ENCODE results near the gene COL1A2. TPM values are rescaled to one million over a fixed set of nuclear protein-coding genes. Genes with fewer than 3 reads are reported as not detected.

Gene COL1A2
- total RNA-seq, 1 experiment from 2014 or later: 42.1 TPM

DNA sequence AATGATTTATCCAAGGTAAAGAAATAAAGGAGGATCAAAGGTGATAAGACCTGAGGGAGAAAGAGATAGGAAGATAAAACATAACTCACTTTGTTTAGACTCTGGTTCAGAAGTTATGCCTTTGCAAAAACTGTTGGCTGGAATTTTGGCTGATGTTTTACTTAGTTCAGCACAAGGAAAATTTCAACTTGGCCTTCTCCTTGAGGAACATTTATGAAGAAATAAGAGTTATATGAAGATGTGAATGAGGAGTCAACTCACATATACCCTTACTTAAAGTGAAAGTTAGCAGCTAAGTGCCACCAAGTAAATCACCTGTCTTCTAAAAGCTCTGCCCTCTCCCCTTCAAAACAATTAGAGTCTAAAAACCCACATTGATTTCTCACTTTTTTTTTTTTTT lies 39.7 kb upstream of the COL1A2 start:
- H4K5ac ChIP-seq (ENCODE audit: insufficient read length, low read depth, low read length): no peak overlapping the region
- H2BK120ac ChIP-seq (ENCODE audit: low read depth, low read length, poor library complexity, severe bottlenecking): no peak overlapping the region
- H3K4ac ChIP-seq (ENCODE audit: low read depth, low read length): no peak overlapping the region
- H3K27me3 ChIP-seq (ENCODE audit: insufficient read depth, low read length): no peaks in the 10 kb centered on the region
- no peak overlapping the region for H3K23ac ChIP-seq (ENCODE audit: insufficient read length, low read depth, low read length)
- H2BK15ac ChIP-seq (ENCODE audit: low read depth, low read length): no peak overlapping the region
- H3K9ac ChIP-seq (ENCODE audit: extremely low read depth, insufficient read length, low read length): no peak overlapping the region
- no peak overlapping the region for H2BK5ac ChIP-seq (ENCODE audit: insufficient read length, low read length)
- Mint-ChIP-seq H3K4me1 (peaks cover 3 to 5% of the 10 kb centered on the region in 2 experiments; a peak in 3 of 4 replicates), H3K36me3 (ENCODE audit: insufficient read depth in 1 of 3, low read depth in 3 of 3) (no peaks in the 10 kb centered on the region; a peak in 1 of 7 replicates), H3K4me3 (no peak overlapping the region), H3K9me3 (peaks cover 3 to 4% of the 10 kb centered on the region in 2 experiments; a peak in 1 of 5 replicates), H3K27me3 (ENCODE audit: low read depth) (no peaks in the 10 kb centered on the region), H3K27ac (no peak overlapping the region)
- no peak overlapping the region for H2BK20ac ChIP-seq (ENCODE audit: low read depth, low read length, poor library complexity, severe bottlenecking)
- H3T11ph ChIP-seq (ENCODE audit: low read length): no peak overlapping the region
- DNase-seq: no peak
- no peak overlapping the region for H4K91ac ChIP-seq (ENCODE audit: insufficient read length, low read depth, low read length)
- no peak overlapping the region for H2AFZ ChIP-seq (ENCODE audit: low read length)
- no peaks in the 10 kb centered on the region for H3K9me3 ChIP-seq (ENCODE audit: control insufficient read depth, low read depth, low read length)
- no peaks in the 10 kb centered on the region for H3K4me1 ChIP-seq (ENCODE audit: insufficient read depth, low read length)
- H4K20me1 ChIP-seq (ENCODE audit: control insufficient read depth, insufficient read depth, insufficient read length): no peaks in the 10 kb centered on the region
- no peaks in the 10 kb centered on the region for H3K79me2 ChIP-seq (ENCODE audit: insufficient read depth, low read length)
- H4K8ac ChIP-seq (replicated peaks; ENCODE audit: insufficient read length, low read depth, low read length): no peak overlapping the region
- TF ChIP-seq, protein P1, sequence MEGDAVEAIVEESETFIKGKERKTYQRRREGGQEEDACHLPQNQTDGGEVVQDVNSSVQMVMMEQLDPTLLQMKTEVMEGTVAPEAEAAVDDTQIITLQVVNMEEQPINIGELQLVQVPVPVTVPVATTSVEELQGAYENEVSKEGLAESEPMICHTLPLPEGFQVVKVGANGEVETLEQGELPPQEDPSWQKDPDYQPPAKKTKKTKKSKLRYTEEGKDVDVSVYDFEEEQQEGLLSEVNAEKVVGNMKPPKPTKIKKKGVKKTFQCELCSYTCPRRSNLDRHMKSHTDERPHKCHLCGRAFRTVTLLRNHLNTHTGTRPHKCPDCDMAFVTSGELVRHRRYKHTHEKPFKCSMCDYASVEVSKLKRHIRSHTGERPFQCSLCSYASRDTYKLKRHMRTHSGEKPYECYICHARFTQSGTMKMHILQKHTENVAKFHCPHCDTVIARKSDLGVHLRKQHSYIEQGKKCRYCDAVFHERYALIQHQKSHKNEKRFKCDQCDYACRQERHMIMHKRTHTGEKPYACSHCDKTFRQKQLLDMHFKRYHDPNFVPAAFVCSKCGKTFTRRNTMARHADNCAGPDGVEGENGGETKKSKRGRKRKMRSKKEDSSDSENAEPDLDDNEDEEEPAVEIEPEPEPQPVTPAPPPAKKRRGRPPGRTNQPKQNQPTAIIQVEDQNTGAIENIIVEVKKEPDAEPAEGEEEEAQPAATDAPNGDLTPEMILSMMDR (conservative IDR thresholded peaks at IDR 0.05): no peak
- H3K4me2 ChIP-seq (ENCODE audit: insufficient read depth, insufficient read length, low read length): no peak overlapping the region
- H3K18ac ChIP-seq (ENCODE audit: insufficient read length, low read depth, low read length): no peak overlapping the region
- no peak overlapping the region for H2AK5ac ChIP-seq (ENCODE audit: insufficient read length, low read length)
- no peak overlapping the region for H3K14ac ChIP-seq (ENCODE audit: insufficient read depth, low read length)
- no peak overlapping the region for H2BK12ac ChIP-seq (ENCODE audit: insufficient read length, low read depth, low read length)
- H3K23me2 ChIP-seq (ENCODE audit: insufficient read length, low read depth, low read length, poor library complexity, severe bottlenecking): no peaks in the 10 kb centered on the region
- no peak overlapping the region for H3K27ac ChIP-seq (ENCODE audit: insufficient read length, low read depth, low read length)
- no peaks in the 10 kb centered on the region for H3K79me1 ChIP-seq (ENCODE audit: insufficient read depth, low read depth, low read length, poor library complexity, severe bottlenecking)
- no peak overlapping the region for H3K56ac ChIP-seq (ENCODE audit: insufficient read length, low read depth, low read length)

Measured in H9 (cell line).